Panc1 (cell line): Measurements from ENCODE around the gene TCHP. TPM values are rescaled to one million over a fixed set of nuclear protein-coding genes. Genes with fewer than 3 reads are reported as not detected.

Experiments
- ATAC-seq: fragments of 200-7000 bp; cut with Tn5 transposase; 2 replicates; pipeline ENCODE4 v1.9.1; 2020; ENCODE audit warnings: mild to moderate bottlenecking, moderate library complexity
- BruUV-seq: library from RNA; stranded (reverse); fragments of 400-500 nt; replicated peaks from 2 replicates; lab custom pipeline; 2021; lab: Mats Ljungman, UMichigan
- CTCF ChIA-PET: fragments of 300-600 bp; sonication (Branson Sonifier 250); formaldehyde crosslinking; loops from one replicate; lab custom pipeline; 2022; ENCODE audit warnings: antibody characterized with exemption; lab: Charles Lee
- POLR2A ChIA-PET: fragments of 300-600 bp; sonication (Branson Sonifier 250); formaldehyde crosslinking; loops from one replicate; lab custom pipeline; 2022; ENCODE audit warnings: antibody characterized with exemption; lab: Charles Lee
- DNase-seq: peaks from one replicate; pipeline ENCODE4 v3.0.0-alpha.2; 2010; ENCODE audit warnings: low read depth, low spot score
- H3K27ac ChIP-seq: 2 replicates; pipeline ENCODE4 v1.5.1; 2011; ENCODE audit warnings: mild to moderate bottlenecking, low read length, inconsistent platforms
- H3K27me3 ChIP-seq: fragments of 200-500 bp; sonication (Bioruptor generic); 2 replicates; pipeline ENCODE4 v1.6.0; 2014; ENCODE audit warnings: low read length, inconsistent platforms; ENCODE audit not compliant: control insufficient read depth, insufficient read depth
- H3K36me3 ChIP-seq: fragments of 200-500 bp; sonication (Bioruptor generic); 2 replicates; pipeline ENCODE4 v1.5.1; 2014; ENCODE audit warnings: inconsistent platforms, mild to moderate bottlenecking, low read length, moderate library complexity; ENCODE audit not compliant: control insufficient read depth, insufficient read depth
- H3K4me1 ChIP-seq: 2 replicates; pipeline ENCODE4 v1.5.1; 2011; ENCODE audit warnings: inconsistent platforms, mild to moderate bottlenecking, low read length, moderate library complexity; ENCODE audit not compliant: control insufficient read depth, insufficient read depth
- H3K4me3 ChIP-seq, 2 experiments: 2 replicates each; pipeline ENCODE4 v1.5.1; 2011 to 2012; ENCODE audit warnings: low read depth in 2 of 2, low read length in 2 of 2, mild to moderate bottlenecking in 2 of 2, inconsistent platforms in 1 of 2, moderate library complexity in 1 of 2
- H3K9me3 ChIP-seq: fragments of 200-500 bp; sonication (Bioruptor generic); 2 replicates; pipeline ENCODE4 v1.5.1; 2014; ENCODE audit warnings: low read depth, mild to moderate bottlenecking, inconsistent platforms, low read length, moderate library complexity; ENCODE audit not compliant: control insufficient read depth, insufficient read depth
- CTCF ChIP-seq: fragments of 450-650 bp; IDR thresholded peaks from 2 replicates; pipeline ENCODE4 v1.5.1; 2017; ENCODE audit warnings: mild to moderate bottlenecking
- POLR2AphosphoS5 ChIP-seq: IDR thresholded peaks from 2 replicates; pipeline ENCODE4 v1.6.1; 2012; ENCODE audit warnings: mild to moderate bottlenecking, low read depth, low read length, moderate library complexity
- REST ChIP-seq, 2 experiments: IDR thresholded peaks; 2 replicates each; pipeline ENCODE4 v1.6.1; 2011 to 2012; ENCODE audit warnings: low read depth in 2 of 2, control low read depth in 1 of 2, low read length in 1 of 2, mild to moderate bottlenecking in 1 of 2, moderate library complexity in 1 of 2; ENCODE audit not compliant: insufficient read depth in 1 of 2
- SIN3A ChIP-seq: IDR thresholded peaks from 2 replicates; pipeline ENCODE4 v1.6.1; 2012; ENCODE audit warnings: low read depth, mild to moderate bottlenecking, low read length, moderate library complexity, borderline replicate concordance; ENCODE audit not compliant: insufficient read depth
- TCF7L2 ChIP-seq: IDR thresholded peaks from 2 replicates; pipeline ENCODE4 v1.6.1; 2011; ENCODE audit warnings: mild to moderate bottlenecking, low read depth, low read length, inconsistent platforms
- in situ Hi-C: cut with HindIII; loops from 2 replicates; pipeline ENCODE4 v1.10.0; 2016; ENCODE audit warnings: low sequenced_read_pairs, low pct_unique_long_range_greater_than_20kb
- intact Hi-C: fragments of 100-400 bp; cut with micrococcal nuclease; formaldehyde crosslinking; loops from one replicate; pipeline ENCODE4 v1.10.0; 2022; ENCODE audit not compliant: unreplicated experiment
- total RNA-seq: library from RNA; stranded (reverse); gene quantifications from one replicate; pipeline ENCODE4 v1.2.1, GENCODE V29; 2021; ENCODE audit not compliant: unreplicated experiment

Gene TCHP
- total RNA-seq, 1 experiment from 2014 or later = 25.0 TPM

GRCh38 chr12:109939504-109939903 lies 39.4 kb downstream of the TCHP start:
- CTCF ChIA-PET = interaction anchor here (0.6 kb wide), 1 partner anchor 105 kb away, joined by 3 read pairs; no protein-coding TSS in a partner anchor
- no peak overlapping the region for H3K4me3 ChIP-seq

GRCh38 chr12:109940339-109940923 lies 40.4 kb downstream of the TCHP start:
- no peaks in the 10 kb centered on the region; the same call in 1 of the 2 replicates for H3K36me3 ChIP-seq
- no peak for DNase-seq
- ChIA-PET CTCF (no interaction called here), POLR2A (interaction anchor here (0.6 kb wide), 1 partner anchor 304 kb away, joined by 3 read pairs; no protein-coding TSS in a partner anchor)
- H3K27me3 ChIP-seq = no peaks in the 10 kb centered on the region
- ATAC-seq = no peak
- BruUV-seq = no TSS peak
- H3K4me3 ChIP-seq = no peak overlapping the region
- intact Hi-C loops = no loop called here
- H3K27ac ChIP-seq = no peak overlapping the region
- no peaks in the 10 kb centered on the region for H3K4me1 ChIP-seq
- no peaks in the 10 kb centered on the region for H3K9me3 ChIP-seq
- in situ Hi-C loops = no loop called here
- TF ChIP-seq SIN3A = no peak
- TF ChIP-seq CTCF = no peak
- no peak for TF ChIP-seq REST (IDR thresholded peaks at IDR 0.05; ENCODE audit: insufficient read depth in 1 of 2, low read depth in 2 of 2, low read length in 1 of 2)
- TF ChIP-seq TCF7L2 = no peak
- no peak for TF ChIP-seq POLR2AphosphoS5

More at GRCh38 chr12:109939504-109939903, 39.4 kb downstream of the TCHP start:
- no peaks in the 10 kb centered on the region for H3K4me1 ChIP-seq
- DNase-seq (no peak), ATAC-seq (no peak)
- H3K9me3 ChIP-seq = no peaks in the 10 kb centered on the region
- no peaks in the 10 kb centered on the region; the same call in 1 of the 2 replicates for H3K36me3 ChIP-seq
- TF ChIP-seq TCF7L2 = no peak
- TF ChIP-seq CTCF = no peak
- TF ChIP-seq REST (IDR thresholded peaks at IDR 0.05; ENCODE audit: insufficient read depth in 1 of 2, low read depth in 2 of 2, low read length in 1 of 2) = no peak
- TF ChIP-seq SIN3A = no peak
- no peak for TF ChIP-seq POLR2AphosphoS5
- BruUV-seq = no TSS peak
- no peaks in the 10 kb centered on the region for H3K27me3 ChIP-seq
- intact Hi-C loops = no loop called here
- no peak overlapping the region for H3K27ac ChIP-seq
- in situ Hi-C loops = no loop called here
- POLR2A ChIA-PET = no interaction called here
